K562 (cell line): ENCODE results near the gene OPRL1. TPM values are rescaled to one million over a fixed set of nuclear protein-coding genes. Genes with fewer than 3 reads are reported as not detected.

ENCODE experiments used
- ATAC-seq: fragments of 200-7000 bp; cut with Tn5 transposase; 3 replicates; pipeline ENCODE4 v1.9.1; 2020; ENCODE audit warnings: moderate library complexity
- BruUV-seq: library from RNA; stranded (reverse); fragments of 400-500 nt; replicated peaks from 2 replicates; lab custom pipeline; 2021; lab: Mats Ljungman, UMichigan
- CTCF ChIA-PET: fragments of 300-600 bp; formaldehyde crosslinking; extraction: SDS; loops from one replicate; lab custom pipeline; 2021; ENCODE audit warnings: low intra/inter-chr PET ratio; lab: Yijun Ruan, JAX
- POLR2A ChIA-PET: fragments of 300-600, 350-650 bp; sonication (Branson Sonifier 250); formaldehyde crosslinking; extraction: SDS; loops from one replicate; lab custom pipeline; 2021; ENCODE audit warnings: antibody characterized with exemption, inconsistent platforms; lab: Yijun Ruan, JAX
- DNase-seq, 4 experiments: peaks; one replicate each; pipeline versions ENCODE4 v3.0.0 to v3.0.0-alpha.2; 2011 to 2018; ENCODE audit warnings: low spot score in 3 of 4, mixed read lengths in 3 of 4; ENCODE audit errors: extremely low read depth in 1 of 4
- FAIRE-seq: peaks from 2 replicates; lab custom pipeline; 2011; peaks lifted over from hg19 to GRCh38; lab: Jason Lieb, UNC
- H2AFZ ChIP-seq: 2 replicates; pipeline ENCODE4 v1.6.0; 2011; ENCODE audit warnings: low read depth, low read length, control low read depth, inconsistent platforms
- H3K27ac ChIP-seq: fragments of 200-600 bp; 3 replicates; pipeline ENCODE4 v1.8.0; 2011; ENCODE audit warnings: low read depth, mild to moderate bottlenecking, control low read depth, inconsistent platforms, low read length, moderate library complexity, mixed read lengths; ENCODE audit errors: extremely low read depth
- H3K27me3 ChIP-seq, 2 experiments: fragments of 300-600 bp in 1 of 2; 2 replicates in 1 of 2; 3 replicates in 1 of 2; pipeline versions ENCODE4 v1.6.0 to v1.8.0; 2011; ENCODE audit warnings: inconsistent platforms in 2 of 2, low read length in 2 of 2, mild to moderate bottlenecking in 1 of 2, mixed read lengths in 1 of 2, moderate library complexity in 1 of 2; ENCODE audit not compliant: control insufficient read depth in 2 of 2, insufficient read depth in 2 of 2
- H3K36me3 ChIP-seq: fragments of 300-600 bp; 3 replicates; pipeline ENCODE4 v1.8.0; 2011; ENCODE audit warnings: mild to moderate bottlenecking, low read length, inconsistent platforms; ENCODE audit not compliant: control insufficient read depth, insufficient read depth
- H3K4me1 ChIP-seq, 2 experiments: fragments of 200-600 bp in 1 of 2; replicated peaks in 1 of 2; 2 replicates in 1 of 2; 3 replicates in 1 of 2; pipeline versions ENCODE4 v1.5.1 to v1.8.0; 2011; ENCODE audit warnings: inconsistent platforms in 2 of 2, low read length in 2 of 2, mild to moderate bottlenecking in 1 of 2, mixed read lengths in 1 of 2, moderate library complexity in 1 of 2; ENCODE audit not compliant: control insufficient read depth in 2 of 2, insufficient read depth in 2 of 2
- H3K4me2 ChIP-seq: 2 replicates; pipeline ENCODE4 v1.6.1; 2011; ENCODE audit warnings: low read length, control low read depth, inconsistent platforms, mixed read lengths; ENCODE audit not compliant: insufficient read depth
- H3K4me3 ChIP-seq: fragments of 200-600 bp; sonication (generic), shearing (Covaris generic); 2 replicates; pipeline ENCODE4 v1.5.1; 2016; ENCODE audit warnings: control low read depth, inconsistent platforms
- H3K79me2 ChIP-seq: fragments of 200-600 bp; 3 replicates; pipeline ENCODE4 v1.8.0; 2011; ENCODE audit warnings: low read length, inconsistent platforms; ENCODE audit not compliant: control insufficient read depth, insufficient read depth
- H3K9ac ChIP-seq, 2 experiments: 2 replicates each; pipeline versions ENCODE4 v1.6.0 to v1.6.1; 2011; ENCODE audit warnings: low read depth in 2 of 2, low read length in 2 of 2, control low read depth in 1 of 2, inconsistent platforms in 1 of 2, mild to moderate bottlenecking in 1 of 2, mixed read lengths in 1 of 2; ENCODE audit not compliant: insufficient read depth in 1 of 2
- H3K9me1 ChIP-seq: one replicate; pipeline ENCODE4 v1.6.0; 2011; ENCODE audit warnings: inconsistent platforms, mild to moderate bottlenecking, low read length, moderate library complexity; ENCODE audit not compliant: control insufficient read depth, insufficient read depth
- H3K9me3 ChIP-seq: replicated peaks from 2 replicates; pipeline ENCODE4 v1.5.1; 2011; ENCODE audit warnings: low read depth, low read length, inconsistent platforms; ENCODE audit not compliant: control insufficient read depth, insufficient read depth
- H4K20me1 ChIP-seq: replicated peaks from 2 replicates; pipeline ENCODE4 v1.6.1; 2011; ENCODE audit warnings: low read length, inconsistent platforms, mixed read lengths; ENCODE audit not compliant: control insufficient read depth, insufficient read depth
- EP300 ChIP-seq: IDR thresholded peaks from 2 replicates; pipeline ENCODE4 v1.6.1; 2012; ENCODE audit warnings: low read length, improper control_type of control experiment
- FIP1L1 ChIP-seq: fragments of 200-400 bp; formaldehyde crosslinking; IDR thresholded peaks from 2 replicates; pipeline ENCODE4 v1.6.1; 2018; ENCODE audit warnings: mild to moderate bottlenecking, low read depth, low read length; ENCODE audit not compliant: poor library complexity, severe bottlenecking
- MIER1 ChIP-seq: fragments of 450-650 bp; IDR thresholded peaks from 2 replicates; pipeline ENCODE4 v1.6.1; 2016; ENCODE audit warnings: antibody characterized with exemption, mild to moderate bottlenecking, low read depth
- RBM15 ChIP-seq: fragments of 200-400 bp; formaldehyde crosslinking; IDR thresholded peaks from 2 replicates; pipeline ENCODE4 v1.6.1; 2018; ENCODE audit warnings: mild to moderate bottlenecking, low read length, moderate library complexity; ENCODE audit not compliant: insufficient read depth
- ZC3H4 ChIP-seq: sonication (generic); formaldehyde crosslinking; IDR thresholded peaks from 2 replicates; pipeline ENCODE4 v1.9.0; 2021; ENCODE audit warnings: missing genetic modification reagents, borderline replicate concordance
- ZNF586 ChIP-seq: fragments of 450-650 bp; formaldehyde crosslinking; conservative IDR thresholded peaks from 2 replicates; pipeline ENCODE4 v1.4.0; 2020; ENCODE audit warnings: mild to moderate bottlenecking, moderate library complexity
- ZNF699 ChIP-seq: fragments of 250-450 bp; sonication (Bioruptor Pico); IDR thresholded peaks from 2 replicates; pipeline ENCODE4 v1.8.0; 2021; ENCODE audit warnings: mild to moderate bottlenecking, moderate library complexity; ENCODE audit not compliant: insufficient replicate concordance
- ZNF75A ChIP-seq: fragments of 450-650 bp; formaldehyde crosslinking; IDR thresholded peaks from 2 replicates; pipeline ENCODE4 v1.4.0; 2020; ENCODE audit warnings: mild to moderate bottlenecking
- ZZZ3 ChIP-seq: fragments of 450-650 bp; IDR thresholded peaks from 2 replicates; pipeline ENCODE4 v1.6.1; 2016; ENCODE audit warnings: antibody characterized with exemption, mild to moderate bottlenecking, moderate library complexity
- WGBS: fragments of 100-300 bp; shearing (Covaris generic); methylation state at CpG from one replicate; pipeline ENCODE4 v1.1.6; 2016; ENCODE audit warnings: low coverage, mixed read lengths; ENCODE audit not compliant: insufficient coverage; ENCODE audit errors: missing lambda C conversion rate; 5-methylcytosine and 5-hydroxymethylcytosine counted together
- in situ Hi-C: fragments of 300-500 bp; cut with MboI; formaldehyde crosslinking; loops from 4 replicates; pipeline ENCODE4 v1.15.0; 2018; ENCODE audit warnings: inconsistent platforms, mixed read lengths
- intact Hi-C: fragments of 100-400 bp; cut with micrococcal nuclease; formaldehyde crosslinking; loops from 2 replicates; pipeline ENCODE4 v1.14.2; 2022
- polyA plus RNA-seq, 8 experiments: library from polyadenylated mRNA; depleted of rRNA in 4 of 8; stranded (reverse) in 5 of 8; unstranded in 3 of 8; fragments of >200 nt; fragmentation: Nextera tagmentation in 2 of 8; fragmentation: Illumina TruSeq in 1 of 8; extraction: Ambion mirVana in 2 of 8; extraction: Trizol in 1 of 8; gene quantifications; 2 replicates each; pipeline versions ENCODE4 v1.2.1 to v1.2.3, GENCODE V29; 2011 to 2014; ENCODE audit warnings: inconsistent platforms in 1 of 8, missing spikeins in 1 of 8
- total RNA-seq, 7 experiments: library from RNA; depleted of rRNA in 6 of 7; stranded (reverse); fragments of >200 nt in 6 of 7; fragmentation: Illumina TruSeq in 2 of 7; extraction: Trizol in 2 of 7; gene quantifications; 2 replicates each; pipeline versions ENCODE4 v1.2.1 to v1.2.3, GENCODE V29; 2011 to 2021; ENCODE audit warnings: low replicate concordance in 1 of 7
- TF ChIP-seq, protein P1 (sequence below): sonication (generic); formaldehyde crosslinking; IDR thresholded peaks from 2 replicates; pipeline ENCODE4 v1.8.0; 2022; ENCODE audit warnings: missing genetic modification reagents, mild to moderate bottlenecking, moderate library complexity, borderline replicate concordance
- TF ChIP-seq, protein P2 (sequence below): fragments of 250-450 bp; sonication (Bioruptor Pico); IDR thresholded peaks from 2 replicates; pipeline ENCODE4 v1.8.0; 2022; ENCODE audit warnings: moderate library complexity, mild to moderate bottlenecking, inconsistent platforms

Gene OPRL1
- total and polyA plus RNA-seq, 9 of the 15 experiments (the other 6 are each of a cell fraction or from before 2014, with no cell fraction given), result 0.06 to 0.33 (median 0.11) TPM; not detected in 2

DNA sequence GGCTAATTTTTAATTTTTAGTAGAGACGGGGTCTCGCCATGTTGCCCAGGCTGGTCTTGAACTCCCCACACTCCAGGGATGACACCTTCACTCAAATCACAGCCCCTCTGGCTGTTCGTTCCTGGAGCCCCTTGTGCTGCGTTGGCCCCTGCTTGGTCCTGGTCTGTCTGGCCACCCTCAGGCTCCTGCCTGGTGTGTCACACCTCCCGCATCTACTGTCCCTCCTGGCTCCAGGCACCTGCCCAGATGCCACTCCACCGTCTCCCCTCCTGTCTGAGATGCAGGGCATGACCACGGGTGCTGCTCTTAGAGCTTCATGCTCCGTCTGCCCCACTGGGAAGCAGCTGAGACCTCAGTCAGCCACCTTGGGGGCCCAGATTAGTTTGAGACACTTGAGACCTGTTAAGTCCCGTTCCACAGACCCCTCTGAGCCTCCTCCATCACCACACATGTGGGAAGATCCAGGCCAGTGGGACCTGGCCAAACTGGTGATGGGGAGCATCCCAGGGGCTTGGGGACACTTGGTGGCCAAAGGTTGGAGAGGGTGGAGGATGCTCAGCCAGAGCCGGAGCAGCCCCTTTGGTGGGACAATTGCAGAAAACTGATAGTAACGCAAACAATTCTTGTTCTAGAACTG, 49.4 kb downstream of the OPRL1 start:
- Histone ChIP-seq H2AFZ (no peak overlapping the region), H3K4me3 (no peak overlapping the region), H3K4me2 (no peak overlapping the region), H3K79me2 (no peaks in the 10 kb centered on the region), H3K9me1 (no peaks in the 10 kb centered on the region), H3K27me3 (peaks cover 0 to 14% of the 10 kb centered on the region in 2 experiments; a peak in 3 of 5 replicates), H3K36me3 (no peaks in the 10 kb centered on the region), H3K9ac (no peak overlapping the region), H3K4me1 (no peaks in the 10 kb centered on the region; a peak in 1 of 5 replicates), H3K27ac (no peak overlapping the region), H4K20me1 (no peaks in the 10 kb centered on the region), H3K9me3 (no peaks in the 10 kb centered on the region)
- no peak for DNase-seq
- TF ChIP-seq ZNF699 (CRISPR knock-in tag) (no peak), MIER1 (no peak), ZZZ3 (no peak), ZC3H4 (CRISPR knock-in tag) (no peak), EP300 (no peak), RBM15 (no peak), ZNF586 (CRISPR knock-in tag) (no peak), ZNF75A (CRISPR knock-in tag) (no peak), FIP1L1 (no peak)
- TF ChIP-seq, protein P1, sequence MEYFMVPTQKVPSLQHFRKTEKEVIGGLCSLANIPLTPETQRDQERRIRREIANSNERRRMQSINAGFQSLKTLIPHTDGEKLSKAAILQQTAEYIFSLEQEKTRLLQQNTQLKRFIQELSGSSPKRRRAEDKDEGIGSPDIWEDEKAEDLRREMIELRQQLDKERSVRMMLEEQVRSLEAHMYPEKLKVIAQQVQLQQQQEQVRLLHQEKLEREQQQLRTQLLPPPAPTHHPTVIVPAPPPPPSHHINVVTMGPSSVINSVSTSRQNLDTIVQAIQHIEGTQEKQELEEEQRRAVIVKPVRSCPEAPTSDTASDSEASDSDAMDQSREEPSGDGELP (CRISPR knock-in tag), result no peak
- TF ChIP-seq, protein P2, sequence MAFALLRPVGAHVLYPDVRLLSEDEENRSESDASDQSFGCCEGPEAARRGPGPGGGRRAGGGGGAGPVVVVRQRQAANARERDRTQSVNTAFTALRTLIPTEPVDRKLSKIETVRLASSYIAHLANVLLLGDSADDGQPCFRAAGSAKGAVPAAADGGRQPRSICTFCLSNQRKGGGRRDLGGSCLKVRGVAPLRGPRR (CRISPR knock-in tag), result no peak
- ATAC-seq, result no peak
- POLR2A ChIA-PET, result no interaction called here
- CTCF ChIA-PET, result no interaction called here
- no peak for FAIRE-seq
- in situ Hi-C loops, result no loop called here
- intact Hi-C loops, result no loop called here
- WGBS, result 3% methylated on average over 11 of the region's 11 CpGs
- no TSS peak for BruUV-seq
